Measurements from ENCODE around the gene ACSL4.
"Not testable (repeated sequence)": the region's sequence is repeated elsewhere in the genome, so short reads cannot be mapped to it uniquely, and the experiment has no call there.

Gene ACSL4

DNA sequence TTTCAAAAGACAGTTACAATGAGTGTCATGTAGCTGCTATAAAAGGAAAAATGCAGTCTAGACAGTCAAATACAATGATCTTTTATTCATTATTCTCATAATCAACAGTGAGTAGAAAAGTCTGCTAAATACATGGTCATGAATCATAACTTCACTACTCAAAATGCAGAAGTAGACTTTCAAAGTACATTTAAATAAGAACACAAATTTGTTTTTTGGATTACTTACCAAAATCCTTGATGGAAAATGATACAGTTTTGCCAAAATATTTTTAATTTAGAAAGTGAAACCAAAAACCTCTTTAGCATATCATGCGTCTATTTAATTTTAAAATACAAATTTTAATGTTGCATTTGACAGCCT is 4.9 kb downstream of the ACSL4 start:
- no peak for DNase-seq (ENCODE audit: low read depth)

GRCh38 chrX:109724971-109725370 is 8.1 kb downstream of the ACSL4 start:
- not testable (repeated sequence) for DNase-seq (ENCODE audit: low read depth)

DNA sequence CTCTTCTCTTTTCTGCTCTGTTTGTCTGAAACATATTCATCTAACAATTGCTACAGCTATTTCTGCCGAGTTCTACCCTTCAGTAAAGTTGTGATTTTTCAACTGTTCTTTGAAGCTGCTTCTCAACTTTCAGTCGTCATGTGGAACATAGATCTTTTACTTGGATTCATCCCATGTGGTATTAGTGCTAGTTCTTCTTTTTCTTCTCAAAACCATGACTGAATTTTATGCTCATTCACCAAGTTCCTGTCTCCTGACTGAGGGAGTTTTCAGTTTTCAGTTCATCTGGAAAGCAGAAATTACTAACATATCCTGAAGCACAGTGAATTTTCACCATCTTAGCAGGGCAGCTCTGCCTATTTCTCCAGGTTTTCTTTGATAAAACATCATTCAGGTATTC is 12.1 kb downstream of the ACSL4 start:
- DNase-seq (ENCODE audit: low read depth) = no peak

DNA sequence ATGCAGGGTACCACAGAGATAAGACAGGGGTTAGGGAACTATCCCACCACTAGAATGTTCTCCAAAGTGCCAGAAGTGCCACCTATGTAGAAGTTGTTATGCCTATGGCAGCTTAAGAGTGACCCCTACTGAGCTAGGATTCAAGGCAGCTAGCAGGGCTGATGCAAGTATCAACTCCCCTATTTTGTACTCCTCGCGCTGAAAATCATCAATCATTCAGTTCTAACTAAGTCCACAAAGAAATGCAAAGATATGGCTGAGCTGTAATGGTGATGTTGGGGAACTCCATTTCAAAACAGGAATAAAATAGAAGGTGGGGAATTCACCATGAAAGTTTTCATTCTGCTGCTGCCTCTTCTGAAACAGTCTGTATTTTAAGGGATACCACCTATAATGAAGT is 13.8 kb downstream of the ACSL4 start:
- no peak for DNase-seq (ENCODE audit: low read depth)

DNA sequence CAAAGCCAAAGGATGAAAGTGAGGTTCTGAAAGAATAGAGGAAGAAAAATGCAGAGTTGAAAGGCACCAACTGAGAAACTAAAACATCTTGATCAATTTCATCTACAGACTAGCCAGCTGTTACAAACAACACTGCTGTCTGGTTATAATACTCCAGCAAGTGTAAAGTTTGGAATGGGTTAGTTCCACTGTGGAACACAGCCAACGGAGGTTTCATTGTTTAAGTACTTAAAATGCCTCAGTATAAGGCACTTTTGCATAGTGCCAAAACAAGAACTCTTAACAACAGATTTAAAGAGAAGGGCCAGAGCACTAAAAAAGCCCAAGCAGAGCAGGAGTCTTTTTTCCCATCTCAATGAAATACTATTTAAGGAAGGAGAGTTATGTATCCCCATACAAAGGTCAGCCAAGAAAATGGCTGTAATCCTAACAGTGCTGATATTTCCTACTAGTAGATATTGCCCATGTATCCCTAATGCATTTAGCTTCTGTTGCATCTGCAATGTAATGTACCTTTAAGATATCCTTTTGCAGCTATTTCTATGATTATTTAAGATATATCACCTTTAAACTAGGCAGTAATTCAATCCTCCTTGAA is 16.5 kb downstream of the ACSL4 start:
- no peak for DNase-seq (ENCODE audit: low read depth)

- DNase-seq (ENCODE audit: low read depth) = no peak
Measured at GRCh38 chrX:109714340-109714958, 18.6 kb downstream of the ACSL4 start.

- no peak for DNase-seq (ENCODE audit: low read depth)
Measured at GRCh38 chrX:109710181-109710580, 22.9 kb downstream of the ACSL4 start.

- no peak for DNase-seq (ENCODE audit: low read depth)
Measured at GRCh38 chrX:109709129-109709631, 23.9 kb downstream of the ACSL4 start.

- DNase-seq (ENCODE audit: low read depth) = no peak
Measured at GRCh38 chrX:109707720-109708119, 25.3 kb downstream of the ACSL4 start.

DNA sequence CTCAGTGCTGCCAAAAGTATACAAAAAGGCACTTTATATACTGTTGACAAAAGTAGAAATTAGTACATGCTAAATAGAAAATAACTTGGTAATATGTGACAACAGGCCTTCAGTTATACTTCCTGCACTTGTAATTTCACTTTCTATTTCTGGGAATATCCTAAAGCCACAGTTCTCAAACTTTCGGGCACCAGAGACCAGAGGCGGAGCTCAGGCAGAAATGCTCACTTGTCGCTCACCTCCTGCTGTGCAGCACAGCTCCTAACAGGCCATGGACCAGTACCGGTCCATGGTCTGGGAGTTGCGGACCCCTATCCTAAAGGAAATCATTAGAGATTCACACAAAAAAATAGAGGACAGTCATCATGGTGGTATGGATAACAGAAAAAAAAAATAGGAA is 25.7 kb downstream of the ACSL4 start:
- no peak for DNase-seq (ENCODE audit: low read depth)

- no peak for DNase-seq (ENCODE audit: low read depth)
Measured at GRCh38 chrX:109704563-109704962, 28.5 kb downstream of the ACSL4 start.

DNA sequence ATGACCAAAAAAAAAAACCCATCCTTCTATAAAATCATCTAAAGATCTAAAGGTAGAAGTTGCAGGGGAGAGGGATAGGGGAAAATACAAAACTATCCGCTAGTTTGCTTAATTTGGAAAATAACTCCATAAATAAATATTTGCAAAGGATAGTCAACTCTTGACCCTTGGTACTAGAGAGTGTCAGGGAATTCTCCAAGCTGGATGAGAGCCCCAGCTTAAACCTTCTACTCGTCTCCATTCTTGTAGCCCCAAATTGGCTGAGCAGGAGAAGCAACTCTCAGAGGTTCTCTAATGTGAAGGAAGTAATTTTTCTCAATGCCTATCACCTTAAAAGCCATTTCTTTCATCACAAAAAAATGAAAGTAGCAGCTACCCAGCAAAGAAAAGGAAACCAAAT is 35.2 kb downstream of the ACSL4 start:
- DNase-seq (ENCODE audit: low read depth) = no peak

GRCh38 chrX:109696146-109696740 is 36.8 kb downstream of the ACSL4 start:
- no peak for DNase-seq (ENCODE audit: low read depth)

DNA sequence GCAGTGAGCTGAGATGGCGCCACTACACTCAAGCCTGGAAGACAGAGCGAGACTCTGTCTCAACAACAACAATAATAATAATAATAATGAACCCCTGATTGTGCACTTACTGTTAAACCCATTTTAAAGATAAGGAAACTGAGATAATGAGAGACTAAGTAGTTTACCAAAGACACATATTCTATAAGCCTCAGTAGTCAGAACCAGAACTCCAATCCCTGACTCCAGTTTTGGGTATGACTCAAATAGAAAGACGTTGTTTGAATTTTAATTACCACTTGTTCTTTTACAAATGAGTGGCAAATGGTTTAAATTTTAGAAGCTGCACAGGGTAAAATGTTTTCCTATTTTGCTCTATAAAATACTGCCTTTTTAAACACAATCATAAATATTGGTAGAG is 37.4 kb downstream of the ACSL4 start:
- no peak for DNase-seq (ENCODE audit: low read depth)

DNA sequence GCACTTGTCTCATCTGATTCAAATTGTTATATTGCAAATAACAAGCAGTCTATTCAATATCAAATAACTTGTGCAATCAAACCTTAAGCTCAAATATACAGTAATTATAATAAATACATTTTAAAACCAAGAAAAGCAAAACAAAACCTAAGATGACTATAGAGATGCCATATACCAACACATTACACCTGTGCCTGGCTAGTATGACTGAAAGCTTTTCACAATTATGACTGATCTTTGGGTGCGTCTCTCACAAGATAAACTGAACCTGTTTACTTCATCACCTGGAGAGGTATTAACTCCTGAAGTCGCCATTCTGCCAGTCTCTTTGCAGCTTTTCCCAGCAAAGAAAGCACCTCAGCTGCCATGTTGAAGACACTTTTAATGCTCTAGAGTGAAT is 41.3 kb downstream of the ACSL4 start:
- no peak for DNase-seq (ENCODE audit: low read depth)

DNA sequence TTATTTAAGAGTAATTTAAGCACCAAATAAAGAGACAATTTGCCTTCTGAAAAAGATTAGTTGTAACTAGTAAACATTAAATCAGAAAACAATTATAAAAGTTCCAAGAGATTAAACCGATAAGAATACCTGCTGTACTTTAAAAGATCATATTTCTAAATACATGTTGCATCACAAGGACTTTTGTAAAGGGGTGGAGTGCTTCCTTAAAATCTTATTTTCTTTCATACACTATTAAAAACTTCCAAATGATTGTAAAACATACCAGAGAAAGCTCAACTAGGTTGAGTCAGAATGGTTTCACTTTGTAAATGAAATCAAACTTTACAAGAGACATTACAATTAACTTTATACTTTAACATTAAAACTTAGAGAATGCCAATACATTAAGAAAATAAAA is 41.8 kb downstream of the ACSL4 start:
- DNase-seq (ENCODE audit: low read depth) = no peak

DNA sequence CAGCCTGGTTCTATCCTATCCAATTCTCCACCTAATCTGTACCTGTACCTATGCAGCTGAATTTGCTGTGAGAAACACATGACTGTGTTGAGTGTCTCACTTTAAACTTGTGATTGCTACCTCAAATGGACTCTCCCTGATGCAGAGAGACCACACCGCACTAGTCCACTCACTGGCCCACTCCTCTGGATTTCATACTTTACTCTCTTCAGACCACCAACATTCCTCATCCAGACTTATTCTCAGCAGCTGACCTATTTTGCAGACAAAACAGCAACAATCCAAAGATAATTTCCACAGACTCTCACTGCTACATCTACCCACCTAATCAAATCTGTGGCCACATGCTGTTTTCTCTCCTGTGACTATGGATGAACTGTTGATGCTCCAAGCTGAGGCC is 45.2 kb downstream of the ACSL4 start:
- no peak for DNase-seq (ENCODE audit: low read depth)

DNA sequence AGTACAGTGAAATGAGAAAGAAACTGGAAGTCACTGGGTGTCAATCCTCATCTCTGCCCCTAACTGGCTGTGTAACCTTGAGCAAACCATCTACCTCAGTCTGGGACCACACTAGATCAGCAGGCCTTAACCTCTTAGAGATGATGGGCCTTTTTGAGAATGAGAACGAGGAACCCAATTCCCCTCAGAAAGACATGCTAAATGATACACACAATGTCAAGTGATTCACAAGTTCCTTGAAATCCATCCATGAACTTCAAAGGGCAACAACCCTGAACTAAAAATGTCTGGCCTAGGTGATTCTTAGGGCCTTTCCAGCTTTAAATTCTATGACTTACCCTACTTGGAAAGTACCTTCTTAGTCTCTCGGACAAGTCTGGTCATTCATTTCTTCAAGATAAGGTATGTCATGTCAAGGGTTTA is 47.4 kb downstream of the ACSL4 start:
- DNase-seq (ENCODE audit: low read depth) = no peak

GRCh38 chrX:109684136-109684535 is 48.9 kb downstream of the ACSL4 start:
- no peak for DNase-seq (ENCODE audit: low read depth)

DNA sequence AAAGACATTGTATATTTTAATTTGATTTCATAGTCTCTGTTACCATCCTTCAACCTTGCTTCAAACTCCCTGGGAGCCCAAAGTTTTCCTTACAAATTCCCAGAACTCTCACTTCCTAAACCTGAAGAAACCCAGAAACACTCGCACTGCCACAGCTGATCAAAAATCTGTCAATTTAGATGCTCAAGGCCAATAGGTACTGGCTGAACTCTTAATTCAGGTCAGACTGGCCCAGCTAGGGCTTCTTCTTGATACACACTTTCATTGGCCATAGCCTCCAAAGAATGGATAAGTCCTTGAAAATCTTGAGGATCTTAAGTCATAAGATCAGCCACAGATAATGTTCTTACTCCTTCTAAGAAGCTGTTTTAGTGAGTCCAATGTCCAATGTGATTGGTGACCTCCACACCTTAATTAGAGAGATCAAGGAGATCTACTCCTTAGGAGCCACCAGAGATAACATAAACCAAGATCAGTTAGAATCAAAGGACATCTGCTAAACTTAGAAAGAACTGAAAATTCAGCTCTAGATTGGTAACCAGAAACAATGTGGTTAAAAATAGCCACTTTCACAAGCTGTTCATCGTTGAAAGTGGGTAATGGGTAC is 51.5 kb downstream of the ACSL4 start:
- no peak for DNase-seq (ENCODE audit: low read depth)

- DNase-seq (ENCODE audit: low read depth) = no peak
Measured at GRCh38 chrX:109679820-109680219, 53.2 kb downstream of the ACSL4 start.

DNA sequence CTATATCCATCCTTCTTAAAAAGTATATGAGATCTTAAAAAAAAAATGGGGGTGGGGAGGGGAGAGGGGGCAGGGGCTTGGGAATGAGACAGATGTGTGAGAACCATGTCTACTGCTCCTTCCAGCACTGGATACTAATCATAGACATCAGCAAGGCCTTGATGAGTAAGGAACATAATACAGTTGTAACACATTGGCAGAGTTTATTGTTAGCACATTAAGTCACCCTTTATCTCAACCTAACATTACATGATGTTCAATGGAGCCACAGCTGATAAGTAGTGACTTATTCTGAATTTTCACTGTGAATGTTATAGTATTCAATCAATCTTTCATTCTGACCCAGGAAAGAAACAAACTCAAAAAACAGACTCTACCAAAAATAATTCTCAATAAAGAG is 60.8 kb downstream of the ACSL4 start:
- DNase-seq (ENCODE audit: low read depth) = no peak

GRCh38 chrX:109671170-109671569 is 61.9 kb downstream of the ACSL4 start:
- not testable (repeated sequence) for DNase-seq (ENCODE audit: low read depth)

All from stimulated activated CD8-positive, alpha-beta memory T cell treated with anti-CD3 and anti-CD28 coated beads, Interleukin-15, amount 100 ng/mL, for 24 hours (primary cell).